NK-92 (cell line): ENCODE results near the gene SSR4.
"Not testable (repeated sequence)": the region's sequence is repeated elsewhere in the genome, so short reads cannot be mapped to it uniquely, and the experiment has no call there.

Experiments
- DNase-seq: peaks from one replicate; lab custom pipeline; 2025; ENCODE audit not compliant: unreplicated experiment; lab: John Stamatoyannopoulos, UW

The SSR4 gene

DNA sequence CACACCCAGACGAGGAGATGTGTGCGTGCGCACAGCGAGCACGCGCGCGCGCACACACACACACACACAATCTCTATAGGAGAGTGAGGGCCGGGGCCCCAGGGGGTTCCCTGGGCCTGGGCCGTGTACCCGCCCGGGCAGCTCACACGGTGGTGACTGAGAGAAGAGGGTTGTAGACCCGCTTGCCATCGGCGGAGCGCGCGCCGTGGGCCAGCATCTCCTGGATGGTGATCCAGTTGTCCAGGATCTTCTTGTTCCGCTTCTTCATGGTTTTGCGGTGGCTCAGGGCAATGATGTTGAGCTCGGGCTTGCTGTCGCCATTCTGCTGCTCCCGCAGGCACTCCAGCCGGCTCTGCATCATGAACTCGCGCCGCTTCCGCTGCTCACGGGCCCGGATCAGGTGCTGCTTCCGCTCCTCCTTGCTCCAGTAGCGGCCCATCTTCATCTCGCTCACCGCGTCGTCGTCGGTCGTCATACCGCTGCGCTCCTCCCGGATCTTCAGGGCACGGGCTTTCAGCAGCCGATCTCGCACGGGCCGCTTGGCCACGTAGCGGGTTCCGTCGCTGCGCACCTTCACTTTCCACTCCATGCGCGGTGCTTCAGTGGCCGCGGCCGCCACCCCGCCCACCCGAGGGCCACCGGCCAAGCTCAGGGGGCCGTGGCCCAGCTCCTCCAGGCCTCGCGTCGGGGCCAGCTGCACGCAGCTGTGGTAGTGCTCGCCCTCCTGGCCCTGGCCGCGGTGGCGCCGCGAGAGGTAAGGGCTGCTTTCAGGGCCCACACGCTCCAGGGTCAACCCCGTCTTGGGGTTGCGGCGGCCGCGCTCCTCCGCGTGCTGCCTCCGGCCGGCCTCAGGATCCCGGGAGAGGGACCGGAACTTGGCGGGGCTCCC lies 9.0 kb downstream of the SSR4 start:
- DNase-seq, result no peak

- DNase-seq, result no peak
These were observed 9.7 kb downstream of the SSR4 start for GRCh38 chrX:153804100-153804595.

DNA sequence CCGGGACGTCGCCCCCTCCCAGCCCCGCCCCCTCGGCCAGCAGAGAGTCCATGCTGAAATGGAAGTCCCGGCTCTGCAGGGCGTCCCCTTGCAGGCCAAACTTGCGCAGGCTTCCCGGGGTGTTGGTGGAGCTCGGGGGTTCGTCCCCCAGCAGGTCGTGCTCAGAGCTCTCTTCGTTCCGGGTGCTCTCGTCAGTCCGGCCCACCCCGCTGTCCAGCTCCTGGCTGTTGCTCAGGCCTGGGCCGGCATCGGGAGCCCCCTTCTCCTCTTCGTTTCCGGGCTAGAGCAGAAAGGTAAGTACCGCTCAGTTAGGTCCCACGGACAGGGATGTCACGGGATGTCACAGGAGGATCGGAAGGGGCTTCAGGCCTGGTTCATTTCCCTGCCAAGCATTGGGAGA lies 10.2 kb downstream of the SSR4 start:
- DNase-seq, result no peak

GRCh38 chrX:153805436-153805835 lies 11.0 kb downstream of the SSR4 start:
- no peak for DNase-seq

- DNase-seq, result no peak
These were observed 12.6 kb downstream of the SSR4 start for GRCh38 chrX:153806999-153807575.

- DNase-seq, result no peak
These were observed 13.5 kb downstream of the SSR4 start for GRCh38 chrX:153807976-153808375.

GRCh38 chrX:153812220-153812619 lies 17.8 kb downstream of the SSR4 start:
- DNase-seq, result no peak

- DNase-seq, result no peak
These were observed 18.7 kb downstream of the SSR4 start for GRCh38 chrX:153813161-153813560.

DNA sequence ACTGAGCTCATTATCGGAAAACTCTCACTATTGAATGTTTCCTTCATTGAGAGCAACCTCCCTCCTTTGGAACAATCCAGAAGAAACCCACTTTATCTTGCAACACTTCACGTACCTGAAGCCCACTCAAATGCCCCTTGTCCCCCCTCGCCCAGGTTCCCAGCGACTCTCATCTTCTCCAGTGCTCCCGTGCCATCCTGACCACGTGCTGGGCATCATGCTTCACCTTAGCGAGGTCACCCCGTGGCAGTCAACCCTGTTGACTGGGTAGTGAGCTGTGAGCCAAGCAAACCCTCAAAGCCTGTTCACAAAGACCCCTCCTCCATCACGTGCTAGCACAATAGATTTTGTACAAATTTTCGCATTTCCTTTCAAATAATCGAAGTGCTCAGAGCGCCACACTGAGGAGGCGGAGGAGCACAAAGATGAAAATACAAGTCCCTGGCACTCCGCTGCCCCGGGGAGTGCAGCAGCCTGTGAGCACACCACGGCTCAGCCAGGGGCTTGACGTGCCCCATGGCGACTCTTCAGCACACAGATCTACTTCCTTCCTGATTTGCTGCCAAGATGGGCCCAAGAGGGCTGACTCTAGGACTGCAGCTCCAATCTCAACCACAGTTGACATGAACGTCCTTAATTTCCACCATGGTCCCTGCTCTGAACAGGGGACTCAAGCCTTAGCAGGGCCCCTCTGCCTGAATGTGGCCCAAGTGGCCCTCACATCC lies 20.3 kb downstream of the SSR4 start:
- no peak for DNase-seq

DNA sequence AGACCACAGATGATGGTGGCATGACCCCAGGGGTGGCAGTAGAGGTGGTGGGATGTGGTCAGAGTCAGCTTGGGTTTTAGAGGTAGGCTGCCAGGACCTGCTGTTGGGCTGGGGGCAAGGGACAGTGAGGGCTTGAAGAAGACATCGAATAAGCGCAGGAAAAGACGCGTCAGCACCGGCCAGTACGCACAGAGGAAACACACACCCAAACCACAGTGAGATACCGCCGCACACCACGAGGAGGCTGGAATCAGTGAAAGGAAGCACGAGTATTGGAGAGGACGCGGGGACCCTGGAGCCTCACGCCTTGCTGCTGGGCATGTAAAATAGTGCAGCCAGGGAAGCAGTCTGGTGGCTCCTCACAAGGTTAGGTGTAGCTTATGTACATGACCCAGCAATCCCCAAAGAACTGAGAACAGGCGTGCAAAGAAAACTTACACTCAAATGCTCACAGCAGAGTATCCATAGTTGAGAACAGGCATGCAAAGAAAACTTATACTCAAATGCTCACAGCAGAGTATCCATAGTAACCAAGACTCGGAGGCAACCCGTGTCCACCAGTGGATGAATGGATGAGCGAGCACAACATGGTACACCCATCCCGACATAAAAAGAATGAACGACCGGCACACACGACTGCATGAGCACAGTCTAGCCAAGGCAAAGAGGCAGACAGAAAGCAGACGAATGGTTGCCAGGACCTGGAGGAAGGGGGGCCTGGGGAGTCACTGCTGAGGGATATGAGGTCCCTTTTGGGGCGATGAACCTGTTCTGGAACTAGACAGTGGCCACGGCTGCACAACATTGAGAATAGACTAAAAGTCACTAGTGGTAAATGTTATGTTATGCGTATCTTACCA lies 22.6 kb downstream of the SSR4 start:
- no peak for DNase-seq

DNA sequence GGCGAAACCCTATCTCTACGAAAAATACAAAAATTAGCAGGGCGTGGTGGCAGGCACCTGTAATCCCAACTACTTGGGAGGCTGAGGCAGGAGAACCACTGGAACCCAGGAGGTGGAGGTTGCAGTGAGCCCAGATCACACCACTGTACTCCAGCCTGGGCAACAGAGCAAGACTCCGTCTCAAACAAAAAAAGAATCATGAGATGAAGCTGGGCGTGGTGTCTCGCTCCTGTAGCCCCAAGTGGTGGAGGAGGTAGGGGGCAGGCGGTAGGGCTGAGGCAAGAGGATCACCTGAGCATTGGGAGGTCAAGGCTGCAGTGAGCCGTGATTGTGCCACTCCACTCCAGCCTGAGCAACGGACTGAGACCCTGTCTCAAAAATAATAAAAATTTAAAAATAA lies 23.6 kb downstream of the SSR4 start:
- not testable (repeated sequence) for DNase-seq

DNA sequence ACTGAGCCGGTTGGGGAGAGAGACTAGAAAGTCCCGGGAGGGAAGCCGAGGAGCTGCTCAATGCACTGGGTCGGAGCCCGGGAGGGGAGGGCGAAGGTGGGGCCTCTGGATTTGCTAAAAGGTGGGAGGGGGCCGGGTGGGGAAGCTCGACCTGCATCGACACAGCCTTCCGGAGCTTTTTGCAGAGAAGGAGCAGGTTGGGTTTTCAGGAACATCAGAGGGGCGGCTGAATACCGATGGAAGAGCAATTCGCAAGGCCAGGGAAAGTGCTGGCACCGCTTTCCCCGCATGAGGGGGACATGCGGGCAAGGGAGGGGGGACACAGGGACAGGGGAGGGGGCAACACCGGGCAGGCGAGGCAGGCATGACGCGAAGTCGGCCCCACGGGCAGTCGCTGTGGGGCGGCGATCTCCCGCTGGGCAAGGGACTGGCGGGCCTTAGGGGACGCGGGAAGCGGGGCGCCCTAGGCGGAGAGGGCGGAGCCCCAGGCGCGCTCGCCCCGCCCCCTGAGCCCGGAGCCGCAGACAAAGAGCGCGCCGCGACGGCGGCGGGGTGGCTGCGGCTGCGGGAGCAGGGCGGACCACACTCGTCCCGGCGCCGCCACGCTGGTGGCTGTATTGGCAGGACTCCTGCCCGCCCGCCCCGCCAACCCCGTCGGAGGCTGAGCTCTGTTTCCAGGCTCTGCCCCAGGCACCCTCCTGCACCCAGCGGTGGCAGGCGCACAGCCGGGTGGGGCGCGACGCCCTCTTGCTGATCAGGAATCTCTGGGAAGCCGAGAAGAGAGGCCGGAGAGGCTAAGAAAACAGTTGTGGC lies 24.3 kb downstream of the SSR4 start:
- DNase-seq, result no peak

- no peak for DNase-seq
These were observed 25.0 kb downstream of the SSR4 start for GRCh38 chrX:153819384-153820040.

GRCh38 chrX:153820601-153821000 lies 26.1 kb downstream of the SSR4 start:
- DNase-seq, result no peak

DNA sequence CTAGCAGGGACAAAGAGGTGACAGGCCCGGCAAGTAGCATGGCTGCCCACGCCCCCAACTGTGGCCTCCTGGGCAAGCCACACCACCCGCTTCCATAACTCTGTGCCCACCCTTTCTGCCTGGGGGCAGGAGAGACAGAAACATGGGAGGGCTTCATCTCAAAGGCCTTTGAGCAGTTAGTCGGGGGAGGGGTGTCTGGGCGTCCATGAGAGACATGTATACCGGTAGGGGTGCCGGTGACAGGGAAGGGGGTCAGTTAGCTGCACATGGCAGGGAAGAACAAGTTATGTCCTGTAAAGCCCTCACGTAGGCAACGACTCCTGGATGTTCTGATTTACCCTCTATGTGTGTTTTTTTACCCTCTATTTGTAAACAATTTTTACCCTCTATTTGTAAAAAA lies 26.6 kb downstream of the SSR4 start:
- DNase-seq, result no peak

GRCh38 chrX:153824348-153824747 lies 29.9 kb downstream of the SSR4 start:
- DNase-seq, result no peak

DNA sequence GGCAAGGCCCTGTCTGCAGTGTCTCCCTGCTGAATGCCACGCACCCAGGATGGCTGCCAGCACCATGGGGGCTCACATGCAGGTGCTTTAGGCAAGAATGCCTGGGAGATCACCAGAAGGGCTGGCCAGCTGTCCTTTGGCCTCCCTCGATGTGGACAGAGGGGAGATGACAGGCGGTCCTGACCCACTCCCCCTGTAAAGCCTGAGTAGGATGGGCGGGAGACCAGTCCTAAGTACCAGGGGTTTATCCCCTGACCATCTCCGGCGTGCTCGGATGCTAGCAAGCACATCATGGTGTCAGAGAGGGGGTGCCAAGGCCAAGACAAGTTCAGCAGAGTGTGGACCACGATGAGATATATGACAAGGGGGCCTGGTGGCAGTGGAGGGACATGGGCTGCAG lies 30.6 kb downstream of the SSR4 start:
- no peak for DNase-seq

DNA sequence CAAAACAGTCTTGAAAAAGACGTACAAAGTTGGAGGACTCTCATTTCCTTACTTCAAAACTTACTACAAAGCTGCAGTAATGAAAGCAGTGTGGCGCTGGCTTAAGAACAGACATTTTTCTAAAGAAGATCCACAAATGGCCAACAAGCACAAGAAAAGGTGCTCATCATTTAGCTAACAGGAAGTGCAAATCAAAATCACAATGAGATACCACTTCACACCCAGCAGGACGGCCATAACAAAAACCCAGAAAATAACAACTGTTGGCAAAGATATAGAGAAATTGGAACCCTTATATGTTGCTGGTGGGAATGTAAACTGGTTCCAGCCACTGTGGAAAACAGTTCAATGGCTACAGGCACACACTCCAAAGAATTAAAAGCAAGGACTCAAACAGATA lies 32.5 kb downstream of the SSR4 start:
- DNase-seq, result no peak

GRCh38 chrX:153827903-153828302 lies 33.4 kb downstream of the SSR4 start:
- no peak for DNase-seq

DNA sequence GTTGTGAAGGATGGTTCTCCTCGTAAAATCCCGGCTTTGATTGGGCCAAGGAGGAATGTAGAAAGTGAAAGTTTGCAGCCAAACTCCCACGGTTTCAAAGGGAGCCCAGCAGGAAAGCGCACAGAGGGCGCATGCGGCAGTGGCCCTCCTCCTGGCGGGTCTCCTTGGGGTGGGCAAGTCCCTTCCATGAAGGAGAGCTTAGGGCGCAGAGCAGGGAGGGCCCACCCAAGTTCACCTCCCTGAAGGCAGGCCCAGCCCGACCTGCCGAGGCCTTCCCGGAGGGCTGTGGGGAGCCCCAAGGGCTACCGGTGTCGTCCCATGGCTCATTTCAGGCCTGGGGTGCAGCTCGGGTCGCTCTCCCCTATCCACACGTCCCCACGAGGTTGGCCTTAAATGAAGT lies 33.8 kb downstream of the SSR4 start:
- no peak for DNase-seq
